GM12878 (cell line): ENCODE results near the gene IGFLR1. TPM values are rescaled to one million over a fixed set of nuclear protein-coding genes. Genes with fewer than 3 reads are reported as not detected.

Source experiments
- ATAC-seq: fragments of 200-7000 bp; cut with Tn5 transposase; 3 replicates; pipeline ENCODE4 v1.9.1; 2020; ENCODE audit warnings: mild to moderate bottlenecking, moderate library complexity
- BruUV-seq: library from RNA; stranded (reverse); fragments of 400-500 nt; replicated peaks from 2 replicates; lab custom pipeline; 2021; lab: Mats Ljungman, UMichigan
- CTCF ChIA-PET: fragments of 300-600 bp; sonication (Branson Sonifier 250); formaldehyde crosslinking; extraction: SDS; loops from one replicate; lab custom pipeline; 2021; ENCODE audit warnings: inconsistent platforms; lab: Yijun Ruan, JAX
- POLR2A ChIA-PET: fragments of 350-600 bp; formaldehyde crosslinking; extraction: SDS; loops from one replicate; lab custom pipeline; 2021; ENCODE audit warnings: inconsistent platforms; lab: Charles Lee
- RAD21 ChIA-PET: fragments of 300-600 bp; sonication (Branson Sonifier 250); formaldehyde crosslinking; loops from one replicate; lab custom pipeline; 2023; ENCODE audit warnings: antibody characterized with exemption; ENCODE audit not compliant: unreplicated experiment; lab: Charles Lee
- SMC1A ChIA-PET: fragments of 300-600 bp; sonication (Branson Sonifier 250); formaldehyde crosslinking; loops from one replicate; lab custom pipeline; 2023; ENCODE audit not compliant: unreplicated experiment, uncharacterized antibody; lab: Charles Lee
- DNase-seq: peaks from one replicate; pipeline ENCODE4 v3.0.0-alpha.2; 2011; ENCODE audit warnings: low read depth, low spot score
- FAIRE-seq: peaks from 3 replicates; lab custom pipeline; 2011; peaks lifted over from hg19 to GRCh38; lab: Jason Lieb, UNC
- H2AFZ ChIP-seq: 2 replicates; pipeline ENCODE4 v1.6.0; 2011; ENCODE audit warnings: low read depth, low read length, control low read depth; ENCODE audit not compliant: control insufficient read depth
- H3K27ac ChIP-seq: 2 replicates; pipeline ENCODE4 v1.5.1; 2011; ENCODE audit warnings: control low read depth; ENCODE audit not compliant: control insufficient read depth, insufficient read depth
- H3K27me3 ChIP-seq, 2 experiments: replicated peaks in 1 of 2; 2 replicates each; pipeline versions ENCODE4 v1.6.0 to v1.6.1; 2011; ENCODE audit warnings: low read length in 1 of 2; ENCODE audit not compliant: control insufficient read depth in 2 of 2, insufficient read depth in 2 of 2
- H3K36me3 ChIP-seq, 2 experiments: 2 replicates each; pipeline ENCODE4 v1.5.1; 2011; ENCODE audit warnings: low read length in 1 of 2; ENCODE audit not compliant: control insufficient read depth in 2 of 2, insufficient read depth in 2 of 2
- H3K4me1 ChIP-seq: 2 replicates; pipeline ENCODE4 v1.6.1; 2011; ENCODE audit warnings: mild to moderate bottlenecking, low read length, moderate library complexity, mixed read lengths; ENCODE audit not compliant: control insufficient read depth, insufficient read depth
- H3K4me2 ChIP-seq: 2 replicates; pipeline ENCODE4 v1.6.0; 2011; ENCODE audit warnings: control low read depth; ENCODE audit not compliant: control insufficient read depth, insufficient read depth
- H3K4me3 ChIP-seq: fragments of 200-600 bp; sonication (generic); 2 replicates; pipeline ENCODE4 v1.5.1; 2016
- H3K79me2 ChIP-seq: 2 replicates; pipeline ENCODE4 v1.6.0; 2011; ENCODE audit warnings: low read length; ENCODE audit not compliant: control insufficient read depth, insufficient read depth
- H3K9ac ChIP-seq: 2 replicates; pipeline ENCODE4 v1.8.0; 2011; ENCODE audit warnings: low read length, control low read depth, mixed read lengths; ENCODE audit not compliant: control insufficient read depth, insufficient read depth
- H3K9me3 ChIP-seq: replicated peaks from 3 replicates; pipeline ENCODE4 v1.5.1; 2011; ENCODE audit warnings: mild to moderate bottlenecking, low read length; ENCODE audit not compliant: control insufficient read depth, insufficient read depth
- H4K20me1 ChIP-seq: 2 replicates; pipeline ENCODE4 v1.6.0; 2011; ENCODE audit not compliant: control insufficient read depth, insufficient read depth
- CREB1 ChIP-seq: IDR thresholded peaks from 2 replicates; pipeline ENCODE4 v1.6.1; 2012; ENCODE audit warnings: low read depth, mild to moderate bottlenecking, inconsistent platforms
- ESRRA ChIP-seq: IDR thresholded peaks from 2 replicates; pipeline ENCODE4 v1.6.1; 2012; ENCODE audit warnings: mild to moderate bottlenecking, low read length, improper control_type of control experiment
- GATAD2B ChIP-seq: fragments of 450-650 bp; conservative IDR thresholded peaks from 2 replicates; pipeline ENCODE4 v1.6.1; 2017; ENCODE audit warnings: low read depth, mild to moderate bottlenecking, moderate library complexity
- HDAC2 ChIP-seq: fragments of 200-600 bp; sonication (generic); IDR thresholded peaks from 2 replicates; pipeline ENCODE4 v1.6.1; 2017
- MEF2B ChIP-seq: fragments of 450-650 bp; IDR thresholded peaks from 2 replicates; pipeline ENCODE4 v1.6.1; 2018; ENCODE audit warnings: mild to moderate bottlenecking, moderate library complexity; ENCODE audit not compliant: partially characterized antibody, poor library complexity, severe bottlenecking
- MLLT1 ChIP-seq: fragments of 450-650 bp; IDR thresholded peaks from 2 replicates; pipeline ENCODE4 v1.6.1; 2016; ENCODE audit warnings: mild to moderate bottlenecking
- NBN ChIP-seq: fragments of 450-650 bp; IDR thresholded peaks from 2 replicates; pipeline ENCODE4 v1.6.1; 2016
- SIN3A ChIP-seq: IDR thresholded peaks from 2 replicates; pipeline ENCODE4 v1.6.1; 2012; ENCODE audit warnings: low read depth, low read length, improper control_type of control experiment
- SRF ChIP-seq, 2 experiments: IDR thresholded peaks; 2 replicates each; pipeline ENCODE4 v1.6.1; 2011; ENCODE audit warnings: low read depth in 2 of 2, low read length in 2 of 2, mild to moderate bottlenecking in 1 of 2, moderate library complexity in 1 of 2
- TAF1 ChIP-seq: IDR thresholded peaks from 2 replicates; pipeline ENCODE4 v1.6.1; 2011; ENCODE audit warnings: mild to moderate bottlenecking, low read depth, low read length, borderline replicate concordance
- WGBS: methylation state at CpG from one replicate; pipeline ENCODE4 v1.1.6; 2016; ENCODE audit warnings: low lambda C conversion rate; ENCODE audit not compliant: insufficient replicate concordance, insufficient coverage; ENCODE audit errors: missing lambda C conversion rate; 5-methylcytosine and 5-hydroxymethylcytosine counted together
- in situ Hi-C: fragments of 300-500 bp; cut with MboI; formaldehyde crosslinking; loops from 9 replicates; pipeline ENCODE4 v1.14.3; 2018; ENCODE audit warnings: mixed read lengths
- intact Hi-C: fragments of 100-400 bp; cut with micrococcal nuclease; formaldehyde crosslinking; loops from one replicate; pipeline ENCODE4 v1.14.2; 2022; ENCODE audit not compliant: unreplicated experiment
- polyA plus RNA-seq, 11 experiments: library from polyadenylated mRNA; depleted of rRNA in 4 of 11; unstranded in 6 of 11; stranded (reverse) in 5 of 11; fragments of >200 nt; fragmentation: Nextera tagmentation in 4 of 11; fragmentation: Illumina TruSeq in 1 of 11; extraction: Ambion mirVana in 4 of 11; extraction: Trizol in 1 of 11; gene quantifications; 1 replicate in 1 of 11; 2 replicates in 10 of 11; pipeline versions ENCODE4 v1.2.1 to v1.2.3, GENCODE V29; 2011 to 2016; ENCODE audit warnings: inconsistent platforms in 2 of 11, missing spikeins in 2 of 11, low read depth in 1 of 11
- total RNA-seq, 4 experiments: library from RNA; depleted of rRNA in 3 of 4; stranded (reverse); fragments of >200 nt in 3 of 4; fragmentation: Illumina TruSeq in 1 of 4; extraction: Trizol in 1 of 4; gene quantifications; 2 replicates each; pipeline versions ENCODE4 v1.2.1 to v1.2.3, GENCODE V29; 2013 to 2021

Gene IGFLR1
- total and polyA plus RNA-seq, 10 of the 15 experiments (the other 5 are each of a cell fraction or from before 2014, with no cell fraction given): 2.5 to 39.9 (median 24.8) TPM

GRCh38 chr19:35730326-35730725 lies 11.9 kb downstream of the IGFLR1 start:
- no peaks in the 10 kb centered on the region for H3K27me3 ChIP-seq
- ATAC-seq: no peak
- WGBS: 98% methylated on average over 18 of the region's 18 CpGs
- no peaks in the 10 kb centered on the region for H3K4me1 ChIP-seq
- H4K20me1 ChIP-seq: no peaks in the 10 kb centered on the region
- no peaks in the 10 kb centered on the region for H3K79me2 ChIP-seq
- ChIA-PET POLR2A (no interaction called here), SMC1A (no interaction called here), CTCF (no interaction called here), RAD21 (no interaction called here)
- intact Hi-C loops (no loop called here), in situ Hi-C loops (no loop called here)
- H3K4me3 ChIP-seq: no peak overlapping the region
- H3K36me3 ChIP-seq: peaks cover 18 to 46% of the 10 kb centered on the region in 2 experiments
- DNase-seq: no peak
- no TSS peak for BruUV-seq
- FAIRE-seq: no peak
- H3K9me3 ChIP-seq: no peaks in the 10 kb centered on the region
- H3K9ac ChIP-seq: no peak overlapping the region
- H3K4me2 ChIP-seq: no peak overlapping the region
- no peak overlapping the region for H2AFZ ChIP-seq
- H3K27ac ChIP-seq: no peak overlapping the region
- TF ChIP-seq MEF2B (no peak), ESRRA (no peak), GATAD2B (no peak), TAF1 (no peak), MLLT1 (no peak), SRF (IDR thresholded peaks at IDR 0.05; ENCODE audit: low read depth in 2 of 2, low read length in 2 of 2) (no peak), SIN3A (no peak), NBN (no peak), HDAC2 (no peak), CREB1 (no peak)
- TF ChIP-seq, all 136 proteins: peak for 0
